C4-2B (cell line): ENCODE results near the gene SAMD4B.
"Not testable (repeated sequence)": the region's sequence is repeated elsewhere in the genome, so short reads cannot be mapped to it uniquely, and the experiment has no call there.

Experiments
- H3K27ac ChIP-seq: fragments of 450-650 bp; 2 replicates; pipeline ENCODE4 v1.5.1; 2017
- CTCF ChIP-seq: fragments of 450-650 bp; conservative IDR thresholded peaks from 2 replicates; pipeline ENCODE4 v1.5.1; 2017; ENCODE audit warnings: mild to moderate bottlenecking
- ZFX ChIP-seq: fragments of 450-650 bp; IDR thresholded peaks from 2 replicates; pipeline ENCODE4 v1.6.1; 2017

SAMD4B gene

GRCh38 chr19:39369200-39369599, 27.0 kb downstream of the SAMD4B start:
- no peak overlapping the region for H3K27ac ChIP-seq
- TF ChIP-seq CTCF, result no peak
- no peak for TF ChIP-seq ZFX

- TF ChIP-seq CTCF (no peak), ZFX (no peak)
- no peak overlapping the region for H3K27ac ChIP-seq
Measured at GRCh38 chr19:39370735-39371134, 28.5 kb downstream of the SAMD4B start.

- H3K27ac ChIP-seq, result no peak overlapping the region
- no peak for TF ChIP-seq CTCF
Measured at GRCh38 chr19:39372047-39372802, 30.0 kb downstream of the SAMD4B start.

- TF ChIP-seq CTCF (no peak), ZFX (no peak)
- no peak overlapping the region for H3K27ac ChIP-seq
Measured at GRCh38 chr19:39372941-39373340, 30.7 kb downstream of the SAMD4B start.

- TF ChIP-seq ZFX, result no peak
- no peak for TF ChIP-seq CTCF
- H3K27ac ChIP-seq, result no peak overlapping the region
Measured at GRCh38 chr19:39375929-39376328, 33.7 kb downstream of the SAMD4B start.

- H3K27ac ChIP-seq, result no peak overlapping the region
- TF ChIP-seq ZFX (no peak), CTCF (no peak)
Measured at GRCh38 chr19:39377373-39378362, 35.4 kb downstream of the SAMD4B start.

- H3K27ac ChIP-seq, result not testable (repeated sequence)
Measured at GRCh38 chr19:39379366-39379765, 37.1 kb downstream of the SAMD4B start.
